ENCODE results near the gene MCL1. TPM values are rescaled to one million over a fixed set of nuclear protein-coding genes. Genes with fewer than 3 reads are reported as not detected.
A peak's percentile ranks its signal among the peaks of the same experiment; 100 is the strongest.

The MCL1 gene
- total and polyA plus RNA-seq, 10 of the 15 experiments (the other 5 are each of a cell fraction or from before 2014, with no cell fraction given): 18.1 to 148 (median 86.4) TPM

DNA sequence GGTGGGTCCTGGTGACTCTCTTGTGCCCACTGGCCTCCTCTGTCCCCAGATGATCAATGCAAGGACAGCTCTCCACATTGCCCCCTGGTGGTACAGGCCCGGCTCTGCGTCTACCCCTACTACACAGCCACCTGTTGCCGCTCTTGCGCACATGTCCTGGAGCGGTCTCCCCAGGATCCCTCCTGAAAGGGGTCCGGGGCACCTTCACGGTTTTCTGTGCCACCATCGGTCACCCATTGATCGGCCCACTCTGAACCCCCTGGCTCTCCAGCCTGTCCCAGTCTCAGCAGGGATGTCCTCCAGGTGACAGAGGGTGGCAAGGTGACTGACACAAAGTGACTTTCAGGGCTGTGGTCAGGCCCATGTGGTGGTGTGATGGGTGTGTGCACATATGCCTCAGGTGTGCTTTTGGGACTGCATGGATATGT lies 19.4 kb downstream of the MCL1 start (continued):
- TF ChIP-seq PAX8 (IDR thresholded peaks at IDR 0.05) (no peak), ZNF622 (IDR thresholded peaks at IDR 0.05) (no peak), NRF1 (conservative IDR thresholded peaks at IDR 0.05; ENCODE audit: low read depth, low read length) (no peak), TCF12 (IDR thresholded peaks at IDR 0.05; ENCODE audit: low read depth, low read length) (peak; percentile 81), BHLHE40 (IDR thresholded peaks at IDR 0.05; ENCODE audit: borderline replicate concordance in 1 of 2, low read depth in 2 of 2, low read length in 1 of 2) (0 out of 4 replicates have a peak, but pooled peaks of 1 of the 2 experiments have one; percentile 17), POU2F2 (IDR thresholded peaks at IDR 0.05; ENCODE audit: borderline replicate concordance, low read depth, low read length) (no peak), IRF4 (IDR thresholded peaks at IDR 0.05; ENCODE audit: low read depth, low read length) (no peak), EP300 (IDR thresholded peaks at IDR 0.05; ENCODE audit: borderline replicate concordance in 1 of 2, control insufficient read depth in 1 of 2, low read depth in 2 of 2, low read length in 2 of 2) (no peak), CEBPB (IDR thresholded peaks at IDR 0.05; ENCODE audit: borderline replicate concordance in 1 of 2, low read depth in 2 of 2, low read length in 2 of 2) (no peak), NR2C2 (IDR thresholded peaks at IDR 0.05; ENCODE audit: borderline replicate concordance, control insufficient read depth, insufficient read length, low read depth) (no peak), MYC (IDR thresholded peaks at IDR 0.05; ENCODE audit: insufficient read depth, insufficient read length, insufficient replicate concordance, low read length, severe bottlenecking) (no peak), NBN (IDR thresholded peaks at IDR 0.05) (no peak)
- TF ChIP-seq, protein P1, sequence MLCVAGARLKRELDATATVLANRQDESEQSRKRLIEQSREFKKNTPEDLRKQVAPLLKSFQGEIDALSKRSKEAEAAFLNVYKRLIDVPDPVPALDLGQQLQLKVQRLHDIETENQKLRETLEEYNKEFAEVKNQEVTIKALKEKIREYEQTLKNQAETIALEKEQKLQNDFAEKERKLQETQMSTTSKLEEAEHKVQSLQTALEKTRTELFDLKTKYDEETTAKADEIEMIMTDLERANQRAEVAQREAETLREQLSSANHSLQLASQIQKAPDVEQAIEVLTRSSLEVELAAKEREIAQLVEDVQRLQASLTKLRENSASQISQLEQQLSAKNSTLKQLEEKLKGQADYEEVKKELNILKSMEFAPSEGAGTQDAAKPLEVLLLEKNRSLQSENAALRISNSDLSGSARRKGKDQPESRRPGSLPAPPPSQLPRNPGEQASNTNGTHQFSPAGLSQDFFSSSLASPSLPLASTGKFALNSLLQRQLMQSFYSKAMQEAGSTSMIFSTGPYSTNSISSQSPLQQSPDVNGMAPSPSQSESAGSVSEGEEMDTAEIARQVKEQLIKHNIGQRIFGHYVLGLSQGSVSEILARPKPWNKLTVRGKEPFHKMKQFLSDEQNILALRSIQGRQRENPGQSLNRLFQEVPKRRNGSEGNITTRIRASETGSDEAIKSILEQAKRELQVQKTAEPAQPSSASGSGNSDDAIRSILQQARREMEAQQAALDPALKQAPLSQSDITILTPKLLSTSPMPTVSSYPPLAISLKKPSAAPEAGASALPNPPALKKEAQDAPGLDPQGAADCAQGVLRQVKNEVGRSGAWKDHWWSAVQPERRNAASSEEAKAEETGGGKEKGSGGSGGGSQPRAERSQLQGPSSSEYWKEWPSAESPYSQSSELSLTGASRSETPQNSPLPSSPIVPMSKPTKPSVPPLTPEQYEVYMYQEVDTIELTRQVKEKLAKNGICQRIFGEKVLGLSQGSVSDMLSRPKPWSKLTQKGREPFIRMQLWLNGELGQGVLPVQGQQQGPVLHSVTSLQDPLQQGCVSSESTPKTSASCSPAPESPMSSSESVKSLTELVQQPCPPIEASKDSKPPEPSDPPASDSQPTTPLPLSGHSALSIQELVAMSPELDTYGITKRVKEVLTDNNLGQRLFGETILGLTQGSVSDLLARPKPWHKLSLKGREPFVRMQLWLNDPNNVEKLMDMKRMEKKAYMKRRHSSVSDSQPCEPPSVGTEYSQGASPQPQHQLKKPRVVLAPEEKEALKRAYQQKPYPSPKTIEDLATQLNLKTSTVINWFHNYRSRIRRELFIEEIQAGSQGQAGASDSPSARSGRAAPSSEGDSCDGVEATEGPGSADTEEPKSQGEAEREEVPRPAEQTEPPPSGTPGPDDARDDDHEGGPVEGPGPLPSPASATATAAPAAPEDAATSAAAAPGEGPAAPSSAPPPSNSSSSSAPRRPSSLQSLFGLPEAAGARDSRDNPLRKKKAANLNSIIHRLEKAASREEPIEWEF (IDR thresholded peaks at IDR 0.05; ENCODE audit: insufficient replicate concordance, low read depth, low read length): no peak
- TF ChIP-seq, protein P2, sequence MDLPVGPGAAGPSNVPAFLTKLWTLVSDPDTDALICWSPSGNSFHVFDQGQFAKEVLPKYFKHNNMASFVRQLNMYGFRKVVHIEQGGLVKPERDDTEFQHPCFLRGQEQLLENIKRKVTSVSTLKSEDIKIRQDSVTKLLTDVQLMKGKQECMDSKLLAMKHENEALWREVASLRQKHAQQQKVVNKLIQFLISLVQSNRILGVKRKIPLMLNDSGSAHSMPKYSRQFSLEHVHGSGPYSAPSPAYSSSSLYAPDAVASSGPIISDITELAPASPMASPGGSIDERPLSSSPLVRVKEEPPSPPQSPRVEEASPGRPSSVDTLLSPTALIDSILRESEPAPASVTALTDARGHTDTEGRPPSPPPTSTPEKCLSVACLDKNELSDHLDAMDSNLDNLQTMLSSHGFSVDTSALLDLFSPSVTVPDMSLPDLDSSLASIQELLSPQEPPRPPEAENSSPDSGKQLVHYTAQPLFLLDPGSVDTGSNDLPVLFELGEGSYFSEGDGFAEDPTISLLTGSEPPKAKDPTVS (IDR thresholded peaks at IDR 0.05; ENCODE audit: low read depth, low read length): no peak
- TF ChIP-seq, protein P3, sequence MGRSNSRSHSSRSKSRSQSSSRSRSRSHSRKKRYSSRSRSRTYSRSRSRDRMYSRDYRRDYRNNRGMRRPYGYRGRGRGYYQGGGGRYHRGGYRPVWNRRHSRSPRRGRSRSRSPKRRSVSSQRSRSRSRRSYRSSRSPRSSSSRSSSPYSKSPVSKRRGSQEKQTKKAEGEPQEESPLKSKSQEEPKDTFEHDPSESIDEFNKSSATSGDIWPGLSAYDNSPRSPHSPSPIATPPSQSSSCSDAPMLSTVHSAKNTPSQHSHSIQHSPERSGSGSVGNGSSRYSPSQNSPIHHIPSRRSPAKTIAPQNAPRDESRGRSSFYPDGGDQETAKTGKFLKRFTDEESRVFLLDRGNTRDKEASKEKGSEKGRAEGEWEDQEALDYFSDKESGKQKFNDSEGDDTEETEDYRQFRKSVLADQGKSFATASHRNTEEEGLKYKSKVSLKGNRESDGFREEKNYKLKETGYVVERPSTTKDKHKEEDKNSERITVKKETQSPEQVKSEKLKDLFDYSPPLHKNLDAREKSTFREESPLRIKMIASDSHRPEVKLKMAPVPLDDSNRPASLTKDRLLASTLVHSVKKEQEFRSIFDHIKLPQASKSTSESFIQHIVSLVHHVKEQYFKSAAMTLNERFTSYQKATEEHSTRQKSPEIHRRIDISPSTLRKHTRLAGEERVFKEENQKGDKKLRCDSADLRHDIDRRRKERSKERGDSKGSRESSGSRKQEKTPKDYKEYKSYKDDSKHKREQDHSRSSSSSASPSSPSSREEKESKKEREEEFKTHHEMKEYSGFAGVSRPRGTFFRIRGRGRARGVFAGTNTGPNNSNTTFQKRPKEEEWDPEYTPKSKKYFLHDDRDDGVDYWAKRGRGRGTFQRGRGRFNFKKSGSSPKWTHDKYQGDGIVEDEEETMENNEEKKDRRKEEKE (IDR thresholded peaks at IDR 0.05): no peak
- TF ChIP-seq, protein P4, sequence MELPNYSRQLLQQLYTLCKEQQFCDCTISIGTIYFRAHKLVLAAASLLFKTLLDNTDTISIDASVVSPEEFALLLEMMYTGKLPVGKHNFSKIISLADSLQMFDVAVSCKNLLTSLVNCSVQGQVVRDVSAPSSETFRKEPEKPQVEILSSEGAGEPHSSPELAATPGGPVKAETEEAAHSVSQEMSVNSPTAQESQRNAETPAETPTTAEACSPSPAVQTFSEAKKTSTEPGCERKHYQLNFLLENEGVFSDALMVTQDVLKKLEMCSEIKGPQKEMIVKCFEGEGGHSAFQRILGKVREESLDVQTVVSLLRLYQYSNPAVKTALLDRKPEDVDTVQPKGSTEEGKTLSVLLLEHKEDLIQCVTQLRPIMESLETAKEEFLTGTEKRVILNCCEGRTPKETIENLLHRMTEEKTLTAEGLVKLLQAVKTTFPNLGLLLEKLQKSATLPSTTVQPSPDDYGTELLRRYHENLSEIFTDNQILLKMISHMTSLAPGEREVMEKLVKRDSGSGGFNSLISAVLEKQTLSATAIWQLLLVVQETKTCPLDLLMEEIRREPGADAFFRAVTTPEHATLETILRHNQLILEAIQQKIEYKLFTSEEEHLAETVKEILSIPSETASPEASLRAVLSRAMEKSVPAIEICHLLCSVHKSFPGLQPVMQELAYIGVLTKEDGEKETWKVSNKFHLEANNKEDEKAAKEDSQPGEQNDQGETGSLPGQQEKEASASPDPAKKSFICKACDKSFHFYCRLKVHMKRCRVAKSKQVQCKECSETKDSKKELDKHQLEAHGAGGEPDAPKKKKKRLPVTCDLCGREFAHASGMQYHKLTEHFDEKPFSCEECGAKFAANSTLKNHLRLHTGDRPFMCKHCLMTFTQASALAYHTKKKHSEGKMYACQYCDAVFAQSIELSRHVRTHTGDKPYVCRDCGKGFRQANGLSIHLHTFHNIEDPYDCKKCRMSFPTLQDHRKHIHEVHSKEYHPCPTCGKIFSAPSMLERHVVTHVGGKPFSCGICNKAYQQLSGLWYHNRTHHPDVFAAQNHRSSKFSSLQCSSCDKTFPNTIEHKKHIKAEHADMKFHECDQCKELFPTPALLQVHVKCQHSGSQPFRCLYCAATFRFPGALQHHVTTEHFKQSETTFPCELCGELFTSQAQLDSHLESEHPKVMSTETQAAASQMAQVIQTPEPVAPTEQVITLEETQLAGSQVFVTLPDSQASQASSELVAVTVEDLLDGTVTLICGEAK (IDR thresholded peaks at IDR 0.05; ENCODE audit: borderline replicate concordance): no peak
